ENCODE data around the gene TNFAIP2. TPM values are rescaled to one million over a fixed set of nuclear protein-coding genes. Genes with fewer than 3 reads are reported as not detected.
A peak's percentile ranks its signal among the peaks of the same experiment; 100 is the strongest.

TNFAIP2 gene
- total and polyA plus RNA-seq, 9 of the 15 experiments (the other 6 are each of a cell fraction or from before 2014, with no cell fraction given), result 22.6 to 68.6 (median 44.6) TPM

DNA sequence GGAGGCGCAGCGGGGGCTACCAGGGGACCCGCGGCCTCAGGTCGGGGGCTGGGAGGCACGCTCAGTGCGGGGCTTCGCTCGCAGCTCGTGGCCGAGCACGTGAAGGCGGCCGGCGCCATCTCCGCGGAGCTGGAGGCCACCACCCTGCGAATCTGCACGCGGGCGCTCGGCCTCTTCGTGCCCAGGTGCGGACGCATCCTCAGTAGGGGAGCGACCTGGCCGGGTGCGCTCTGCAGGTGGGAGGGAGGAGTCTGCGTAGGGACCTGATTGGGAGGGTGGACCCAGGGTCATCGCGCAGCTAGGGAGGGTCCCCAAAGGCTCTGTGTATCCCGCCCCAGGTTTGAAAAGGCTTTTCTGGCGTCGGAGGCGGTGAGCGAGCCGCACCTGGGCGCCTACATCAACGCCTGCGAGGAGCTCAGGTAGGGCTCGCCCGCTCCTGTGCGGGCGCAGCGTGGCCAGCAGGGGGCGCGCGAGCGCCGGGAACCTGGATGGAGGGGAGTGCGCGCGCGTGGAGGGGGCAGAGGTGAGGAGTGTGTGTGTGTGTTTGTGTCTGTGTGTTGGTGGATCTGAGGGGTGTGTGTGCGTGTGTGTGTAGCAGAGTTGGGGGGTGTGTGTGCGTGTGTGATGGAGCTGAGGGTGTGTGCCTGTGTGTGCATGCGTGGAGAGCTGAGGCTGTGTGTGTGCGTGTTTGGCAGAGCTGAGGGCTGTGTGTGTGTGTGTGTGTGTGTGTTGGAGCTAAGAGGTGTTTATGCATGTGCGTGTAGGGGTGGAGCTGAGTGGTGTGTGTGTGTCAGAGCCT is 18.4 kb upstream of the TNFAIP2 start (continued):
- TF ChIP-seq, protein P1, sequence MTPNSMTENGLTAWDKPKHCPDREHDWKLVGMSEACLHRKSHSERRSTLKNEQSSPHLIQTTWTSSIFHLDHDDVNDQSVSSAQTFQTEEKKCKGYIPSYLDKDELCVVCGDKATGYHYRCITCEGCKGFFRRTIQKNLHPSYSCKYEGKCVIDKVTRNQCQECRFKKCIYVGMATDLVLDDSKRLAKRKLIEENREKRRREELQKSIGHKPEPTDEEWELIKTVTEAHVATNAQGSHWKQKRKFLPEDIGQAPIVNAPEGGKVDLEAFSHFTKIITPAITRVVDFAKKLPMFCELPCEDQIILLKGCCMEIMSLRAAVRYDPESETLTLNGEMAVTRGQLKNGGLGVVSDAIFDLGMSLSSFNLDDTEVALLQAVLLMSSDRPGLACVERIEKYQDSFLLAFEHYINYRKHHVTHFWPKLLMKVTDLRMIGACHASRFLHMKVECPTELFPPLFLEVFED (CRISPR knock-in tag; conservative IDR thresholded peaks at IDR 0.05), result peak; percentile 94
- TF ChIP-seq, protein P2, sequence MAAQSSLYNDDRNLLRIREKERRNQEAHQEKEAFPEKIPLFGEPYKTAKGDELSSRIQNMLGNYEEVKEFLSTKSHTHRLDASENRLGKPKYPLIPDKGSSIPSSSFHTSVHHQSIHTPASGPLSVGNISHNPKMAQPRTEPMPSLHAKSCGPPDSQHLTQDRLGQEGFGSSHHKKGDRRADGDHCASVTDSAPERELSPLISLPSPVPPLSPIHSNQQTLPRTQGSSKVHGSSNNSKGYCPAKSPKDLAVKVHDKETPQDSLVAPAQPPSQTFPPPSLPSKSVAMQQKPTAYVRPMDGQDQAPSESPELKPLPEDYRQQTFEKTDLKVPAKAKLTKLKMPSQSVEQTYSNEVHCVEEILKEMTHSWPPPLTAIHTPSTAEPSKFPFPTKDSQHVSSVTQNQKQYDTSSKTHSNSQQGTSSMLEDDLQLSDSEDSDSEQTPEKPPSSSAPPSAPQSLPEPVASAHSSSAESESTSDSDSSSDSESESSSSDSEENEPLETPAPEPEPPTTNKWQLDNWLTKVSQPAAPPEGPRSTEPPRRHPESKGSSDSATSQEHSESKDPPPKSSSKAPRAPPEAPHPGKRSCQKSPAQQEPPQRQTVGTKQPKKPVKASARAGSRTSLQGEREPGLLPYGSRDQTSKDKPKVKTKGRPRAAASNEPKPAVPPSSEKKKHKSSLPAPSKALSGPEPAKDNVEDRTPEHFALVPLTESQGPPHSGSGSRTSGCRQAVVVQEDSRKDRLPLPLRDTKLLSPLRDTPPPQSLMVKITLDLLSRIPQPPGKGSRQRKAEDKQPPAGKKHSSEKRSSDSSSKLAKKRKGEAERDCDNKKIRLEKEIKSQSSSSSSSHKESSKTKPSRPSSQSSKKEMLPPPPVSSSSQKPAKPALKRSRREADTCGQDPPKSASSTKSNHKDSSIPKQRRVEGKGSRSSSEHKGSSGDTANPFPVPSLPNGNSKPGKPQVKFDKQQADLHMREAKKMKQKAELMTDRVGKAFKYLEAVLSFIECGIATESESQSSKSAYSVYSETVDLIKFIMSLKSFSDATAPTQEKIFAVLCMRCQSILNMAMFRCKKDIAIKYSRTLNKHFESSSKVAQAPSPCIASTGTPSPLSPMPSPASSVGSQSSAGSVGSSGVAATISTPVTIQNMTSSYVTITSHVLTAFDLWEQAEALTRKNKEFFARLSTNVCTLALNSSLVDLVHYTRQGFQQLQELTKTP (IDR thresholded peaks at IDR 0.05; ENCODE audit: low read depth in 1 of 2, partially characterized antibody in 2 of 2), result peak in 1 of 2 experiments; percentile 68
- peak; percentile 99 for TF ChIP-seq ARID2 (IDR thresholded peaks at IDR 0.05)
- peak in 1 of 2 experiments; percentile 90; a peak in 2 of 4 replicates for TF ChIP-seq HDAC1 (IDR thresholded peaks at IDR 0.05)
- TF ChIP-seq HDAC8 (tag; IDR thresholded peaks at IDR 0.05), result no peak
- no peak for TF ChIP-seq LCOR (CRISPR knock-in tag; IDR thresholded peaks at IDR 0.05)
- TF ChIP-seq HMG20A (CRISPR knock-in tag; conservative IDR thresholded peaks at IDR 0.05), result no peak
- TF ChIP-seq ARID1B (IDR thresholded peaks at IDR 0.05), result peak; percentile 72
- TF ChIP-seq POLR2B (IDR thresholded peaks at IDR 0.05; ENCODE audit: low read depth, partially characterized antibody), result peak; percentile 61
- peak; percentile 65 for TF ChIP-seq MYC (IDR thresholded peaks at IDR 0.05; ENCODE audit: low read depth, low read length)
- TF ChIP-seq MYC (CRISPR knock-in tag; IDR thresholded peaks at IDR 0.05; ENCODE audit: borderline replicate concordance, low read depth), result no peak
- TF ChIP-seq COPS2 (conservative IDR thresholded peaks at IDR 0.05), result no peak
- peak; percentile 36; the same call in 1 of the 2 replicates for TF ChIP-seq MTA3 (IDR thresholded peaks at IDR 0.05; ENCODE audit: borderline replicate concordance)
- TF ChIP-seq GATAD2A (IDR thresholded peaks at IDR 0.05), result peak; percentile 58; the same call in 1 of the 2 replicates
- TF ChIP-seq ZC3H8 (IDR thresholded peaks at IDR 0.05), result peak; percentile 54; the same call in 1 of the 2 replicates
- TF ChIP-seq, protein P3, sequence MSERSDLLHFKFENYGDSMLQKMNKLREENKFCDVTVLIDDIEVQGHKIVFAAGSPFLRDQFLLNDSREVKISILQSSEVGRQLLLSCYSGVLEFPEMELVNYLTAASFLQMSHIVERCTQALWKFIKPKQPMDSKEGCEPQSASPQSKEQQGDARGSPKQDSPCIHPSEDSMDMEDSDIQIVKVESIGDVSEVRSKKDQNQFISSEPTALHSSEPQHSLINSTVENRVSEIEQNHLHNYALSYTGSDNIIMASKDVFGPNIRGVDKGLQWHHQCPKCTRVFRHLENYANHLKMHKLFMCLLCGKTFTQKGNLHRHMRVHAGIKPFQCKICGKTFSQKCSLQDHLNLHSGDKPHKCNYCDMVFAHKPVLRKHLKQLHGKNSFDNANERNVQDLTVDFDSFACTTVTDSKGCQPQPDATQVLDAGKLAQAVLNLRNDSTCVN (CRISPR knock-in tag; IDR thresholded peaks at IDR 0.05), result peak; percentile 96; the same call in 1 of the 2 replicates
- peak; percentile 39; the same call in 1 of the 2 replicates for TF ChIP-seq RB1 (IDR thresholded peaks at IDR 0.05; ENCODE audit: low read depth)
- TF ChIP-seq, protein P4, sequence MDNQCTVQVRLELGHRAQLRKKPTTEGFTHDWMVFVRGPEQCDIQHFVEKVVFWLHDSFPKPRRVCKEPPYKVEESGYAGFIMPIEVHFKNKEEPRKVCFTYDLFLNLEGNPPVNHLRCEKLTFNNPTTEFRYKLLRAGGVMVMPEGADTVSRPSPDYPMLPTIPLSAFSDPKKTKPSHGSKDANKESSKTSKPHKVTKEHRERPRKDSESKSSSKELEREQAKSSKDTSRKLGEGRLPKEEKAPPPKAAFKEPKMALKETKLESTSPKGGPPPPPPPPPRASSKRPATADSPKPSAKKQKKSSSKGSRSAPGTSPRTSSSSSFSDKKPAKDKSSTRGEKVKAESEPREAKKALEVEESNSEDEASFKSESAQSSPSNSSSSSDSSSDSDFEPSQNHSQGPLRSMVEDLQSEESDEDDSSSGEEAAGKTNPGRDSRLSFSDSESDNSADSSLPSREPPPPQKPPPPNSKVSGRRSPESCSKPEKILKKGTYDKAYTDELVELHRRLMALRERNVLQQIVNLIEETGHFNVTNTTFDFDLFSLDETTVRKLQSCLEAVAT (IDR thresholded peaks at IDR 0.05), result peak; percentile 89 to 90; a peak in 3 of 4 replicates
- TF ChIP-seq CREM (IDR thresholded peaks at IDR 0.05; ENCODE audit: low read depth), result 0 out of 2 replicates have a peak, but pooled peaks have one; percentile 7
- peak; percentile 98 for TF ChIP-seq LARP7 (IDR thresholded peaks at IDR 0.05)

Data from K562 (cell line).